ENCODE measurements around the gene PLGRKT.

- no peak for TF ChIP-seq CTCF (IDR thresholded peaks at IDR 0.05; ENCODE audit: low read depth, low read length)
- no peak for TF ChIP-seq POLR2A (IDR thresholded peaks at IDR 0.05; ENCODE audit: extremely low read depth, insufficient read length)
These were observed 17.7 kb downstream of the PLGRKT start for GRCh38 chr9:5419987-5420386.
